ENCODE measurements around the gene PLEKHM2.

DNA sequence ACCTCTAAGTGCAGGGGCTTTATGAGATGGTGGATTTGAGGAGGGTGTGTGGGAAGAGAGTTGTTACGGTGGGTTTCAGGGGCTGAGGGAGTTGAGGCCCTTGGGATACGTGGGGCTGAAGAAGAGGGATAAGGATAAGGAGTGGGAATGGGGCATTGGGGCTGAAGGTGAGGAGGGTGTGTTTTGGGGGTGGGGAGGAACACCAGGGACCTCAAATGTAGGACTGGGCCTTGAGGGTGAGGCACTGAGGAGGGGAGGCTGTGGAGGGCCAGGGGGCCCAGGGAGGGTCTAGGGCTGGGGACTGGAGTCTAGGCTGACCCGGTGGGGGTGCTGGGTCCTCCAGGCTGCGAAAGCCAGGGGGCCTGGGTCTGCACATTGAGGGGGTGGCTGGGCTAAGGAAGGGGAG, 1.2 kb upstream of the PLEKHM2 start:
- TF ChIP-seq, protein P1, sequence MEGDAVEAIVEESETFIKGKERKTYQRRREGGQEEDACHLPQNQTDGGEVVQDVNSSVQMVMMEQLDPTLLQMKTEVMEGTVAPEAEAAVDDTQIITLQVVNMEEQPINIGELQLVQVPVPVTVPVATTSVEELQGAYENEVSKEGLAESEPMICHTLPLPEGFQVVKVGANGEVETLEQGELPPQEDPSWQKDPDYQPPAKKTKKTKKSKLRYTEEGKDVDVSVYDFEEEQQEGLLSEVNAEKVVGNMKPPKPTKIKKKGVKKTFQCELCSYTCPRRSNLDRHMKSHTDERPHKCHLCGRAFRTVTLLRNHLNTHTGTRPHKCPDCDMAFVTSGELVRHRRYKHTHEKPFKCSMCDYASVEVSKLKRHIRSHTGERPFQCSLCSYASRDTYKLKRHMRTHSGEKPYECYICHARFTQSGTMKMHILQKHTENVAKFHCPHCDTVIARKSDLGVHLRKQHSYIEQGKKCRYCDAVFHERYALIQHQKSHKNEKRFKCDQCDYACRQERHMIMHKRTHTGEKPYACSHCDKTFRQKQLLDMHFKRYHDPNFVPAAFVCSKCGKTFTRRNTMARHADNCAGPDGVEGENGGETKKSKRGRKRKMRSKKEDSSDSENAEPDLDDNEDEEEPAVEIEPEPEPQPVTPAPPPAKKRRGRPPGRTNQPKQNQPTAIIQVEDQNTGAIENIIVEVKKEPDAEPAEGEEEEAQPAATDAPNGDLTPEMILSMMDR (IDR thresholded peaks at IDR 0.05), result no peak
- no peak for TF ChIP-seq POLR2A (IDR thresholded peaks at IDR 0.05)
